SKM-1 treated with dmso at 0.1 percent for 144 hours (cell line): Measurements from ENCODE around the gene CFC1B.
"Not testable (repeated sequence)": the region's sequence is repeated elsewhere in the genome, so short reads cannot be mapped to it uniquely, and the experiment has no call there.

Source experiments
- DNase-seq: peaks from one replicate; lab custom pipeline; 2025; ENCODE audit not compliant: unreplicated experiment; lab: John Stamatoyannopoulos, UW

Gene CFC1B

DNA sequence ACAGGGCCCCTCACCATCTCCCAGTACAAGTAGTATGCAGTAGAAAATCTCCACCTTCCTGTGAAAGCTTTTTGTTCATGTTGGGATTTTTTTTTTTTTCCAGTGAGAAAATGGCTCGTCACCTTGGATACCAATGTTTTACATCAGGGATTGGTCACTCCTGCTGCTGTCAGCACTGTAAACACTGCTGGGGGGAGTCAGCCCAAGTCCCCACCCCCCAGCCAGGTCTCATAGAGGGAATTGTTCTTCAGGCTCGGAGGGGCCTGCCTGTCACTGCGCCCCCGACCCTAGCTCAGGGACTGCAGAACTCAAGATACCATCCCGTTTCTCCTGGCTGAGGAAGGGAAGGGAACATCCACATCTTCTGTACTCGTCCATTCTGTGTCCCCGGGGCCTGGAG lies at the start of gene CFC1B:
Gene CFC1B, plus strand, starts transcription at position 231 of the 400 bp plus-strand sequence. CDS start 263 bp downstream, outside the sequence.
- DNase-seq, result not testable (repeated sequence)

DNA sequence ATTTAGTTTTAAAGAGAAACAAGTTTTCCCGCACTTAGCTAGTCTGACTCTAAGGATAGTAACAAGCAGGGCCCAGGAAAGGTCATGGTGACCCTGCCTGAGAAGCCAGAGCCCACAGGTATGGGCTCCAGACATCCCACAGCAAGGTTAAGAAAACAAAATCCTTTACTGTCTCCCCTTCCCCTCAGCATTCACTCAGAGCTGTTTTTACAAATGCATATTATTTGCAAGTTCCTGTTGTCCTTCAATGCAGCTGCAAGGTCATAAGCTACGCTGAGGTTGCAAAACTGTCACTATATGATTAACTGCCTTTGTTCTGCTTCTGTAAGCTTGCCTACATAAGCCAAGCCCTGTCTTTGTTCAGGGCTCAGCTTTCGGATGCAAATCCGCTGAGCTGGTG lies 29.9 kb upstream of the CFC1B start:
- not testable (repeated sequence) for DNase-seq

DNA sequence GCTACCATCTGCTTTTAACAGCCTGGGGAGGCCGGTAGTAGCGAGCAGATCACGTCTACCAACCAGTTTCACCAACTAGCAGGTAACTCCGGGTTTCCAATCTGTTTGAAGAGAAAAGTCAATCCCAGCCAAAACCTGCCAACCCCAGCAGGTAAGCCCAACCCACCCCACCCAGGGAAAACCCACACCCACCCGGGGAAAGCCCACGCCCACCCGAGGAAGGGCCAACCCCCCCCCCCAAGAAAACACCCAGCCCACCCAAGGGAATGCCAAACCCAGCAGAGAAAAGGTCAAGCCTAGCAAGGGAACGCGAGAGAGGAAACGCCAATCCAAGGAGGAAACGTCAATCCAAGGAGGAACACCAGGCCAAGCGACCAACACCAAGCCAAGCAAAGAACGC lies 11.8 kb upstream of the CFC1B start, which contains the start of gene POTEI:
Gene POTEI, minus strand, starts transcription at position 101 of the 400 bp plus-strand sequence. Its CDS starts 93 bp downstream, at position 8.
- not testable (repeated sequence) for DNase-seq

DNA sequence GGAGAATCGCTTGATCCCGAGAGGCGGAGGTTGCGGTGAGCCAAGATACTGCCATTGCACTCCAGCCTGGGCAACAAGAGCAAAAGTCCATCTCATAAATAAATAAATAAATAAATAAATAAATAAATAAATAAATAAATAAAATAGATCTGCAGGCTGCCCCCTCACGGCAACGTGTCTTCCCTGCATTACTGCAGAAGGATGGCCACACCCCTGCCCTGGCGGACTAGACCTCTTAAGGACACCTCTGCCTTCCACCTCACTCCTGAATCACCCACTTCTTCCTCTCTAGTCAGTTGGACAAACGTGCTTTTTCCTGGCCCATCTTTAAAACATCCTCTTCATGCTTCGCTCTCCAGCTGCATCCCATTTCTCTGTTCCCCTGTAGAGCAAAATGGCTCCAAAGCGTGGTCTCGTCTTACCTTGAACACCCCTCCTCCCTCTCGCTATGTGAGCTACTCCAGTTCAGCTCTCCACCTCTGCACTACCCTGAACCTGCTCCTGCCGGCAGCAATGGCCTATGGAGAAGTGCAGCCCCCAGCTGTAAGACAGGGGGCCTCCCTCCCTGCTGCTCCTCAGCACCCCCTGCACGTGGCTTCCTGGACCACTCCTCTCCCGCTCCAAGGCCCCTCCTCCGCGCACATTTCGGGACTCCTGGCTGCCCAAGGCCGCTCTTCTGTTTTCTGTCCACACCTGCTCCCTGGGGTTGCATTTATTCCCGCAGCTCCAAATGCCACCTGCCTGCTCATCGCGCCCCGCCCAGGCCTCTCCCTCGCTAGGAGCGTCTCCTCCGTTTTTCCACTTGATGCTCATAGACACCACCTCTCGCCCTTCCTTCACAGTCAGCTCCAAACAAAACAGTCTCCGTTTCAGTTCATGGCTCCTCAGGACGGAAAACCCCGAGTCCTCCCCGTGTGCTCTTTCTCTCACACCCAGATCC lies 9.9 kb upstream of the CFC1B start:
- DNase-seq, result not testable (repeated sequence)

DNA sequence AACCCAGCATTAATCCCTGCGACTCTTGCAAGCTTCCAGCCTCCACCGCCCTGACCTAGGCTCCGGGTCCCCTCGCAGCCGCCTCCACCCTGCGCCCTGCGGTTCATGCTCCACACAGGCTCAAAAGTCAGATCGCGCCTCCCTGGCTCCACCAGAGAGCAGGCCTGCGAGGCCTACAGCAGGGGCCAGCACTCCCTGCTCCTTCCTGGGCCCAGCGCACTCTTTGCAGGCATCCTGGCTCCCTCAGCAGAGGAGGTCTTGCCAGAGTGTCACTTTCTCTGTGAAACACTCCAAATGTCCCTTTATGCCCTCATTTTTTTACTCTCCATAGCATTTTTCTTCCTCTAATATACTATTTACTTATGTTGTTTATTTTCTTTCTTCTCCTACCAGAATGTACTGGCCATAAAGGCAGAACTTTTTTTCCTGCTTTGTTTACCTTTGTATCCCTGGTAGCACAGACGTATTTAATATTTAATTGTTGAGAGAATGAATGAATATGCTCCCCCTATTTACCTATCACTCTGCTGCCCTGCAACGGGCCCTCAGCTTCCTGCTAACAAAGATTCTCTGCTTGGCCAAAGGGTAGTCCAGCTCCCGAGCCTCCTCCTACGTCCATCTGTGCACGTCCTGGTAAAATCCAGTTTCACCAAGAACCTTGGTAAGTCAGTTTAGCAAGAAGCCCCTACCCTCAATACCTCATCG lies 9.1 kb upstream of the CFC1B start:
- not testable (repeated sequence) for DNase-seq

DNA sequence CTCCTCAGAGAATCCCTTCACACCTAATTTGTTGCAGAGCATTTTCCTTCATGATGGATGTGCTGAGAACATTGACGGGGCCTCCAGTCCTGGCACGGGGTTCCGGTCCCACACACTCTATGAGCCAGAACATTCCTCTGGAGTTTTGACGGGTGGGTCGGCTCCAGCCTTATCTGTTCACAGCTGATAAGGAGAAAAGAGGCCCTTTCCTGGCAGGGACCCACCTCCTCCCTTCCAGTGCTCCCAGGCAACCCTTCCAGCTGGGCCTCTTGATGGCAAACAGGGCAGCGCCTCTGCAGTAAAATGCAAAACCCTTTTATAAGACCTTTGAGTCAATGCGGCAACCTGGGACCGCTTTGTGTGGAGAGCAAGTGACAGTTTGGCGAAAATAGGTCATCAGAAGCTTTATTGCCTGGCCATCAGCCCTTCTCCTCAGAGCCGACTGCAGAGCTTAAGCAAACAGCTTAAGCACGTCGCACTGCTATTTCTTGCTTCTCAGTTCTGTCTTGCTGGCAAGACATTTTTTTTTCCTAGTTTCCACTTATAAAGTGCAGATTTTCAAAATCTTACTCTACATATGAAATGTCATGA lies 2.4 kb upstream of the CFC1B start:
- DNase-seq, result not testable (repeated sequence)

DNA sequence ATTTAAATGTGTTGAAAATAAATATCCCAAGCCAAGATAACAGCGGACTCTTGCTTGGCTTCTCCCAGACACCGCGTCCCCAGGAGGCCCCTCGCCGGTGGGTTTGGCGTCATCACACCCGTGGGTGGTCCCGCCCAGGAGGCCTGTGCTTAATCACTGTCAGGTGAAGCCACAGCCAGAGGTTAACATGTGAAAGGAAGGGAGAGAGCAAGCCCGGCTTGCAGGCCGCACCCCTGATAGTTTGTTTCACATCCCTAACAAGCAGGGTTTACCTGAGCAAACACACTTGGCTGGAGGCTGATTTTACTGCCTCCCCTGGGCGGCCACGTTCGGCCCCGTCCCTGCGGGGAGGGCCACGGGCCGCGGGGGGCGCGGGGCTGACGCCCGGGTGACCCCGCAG lies 1.4 kb downstream of the CFC1B start:
- DNase-seq, result not testable (repeated sequence)

DNA sequence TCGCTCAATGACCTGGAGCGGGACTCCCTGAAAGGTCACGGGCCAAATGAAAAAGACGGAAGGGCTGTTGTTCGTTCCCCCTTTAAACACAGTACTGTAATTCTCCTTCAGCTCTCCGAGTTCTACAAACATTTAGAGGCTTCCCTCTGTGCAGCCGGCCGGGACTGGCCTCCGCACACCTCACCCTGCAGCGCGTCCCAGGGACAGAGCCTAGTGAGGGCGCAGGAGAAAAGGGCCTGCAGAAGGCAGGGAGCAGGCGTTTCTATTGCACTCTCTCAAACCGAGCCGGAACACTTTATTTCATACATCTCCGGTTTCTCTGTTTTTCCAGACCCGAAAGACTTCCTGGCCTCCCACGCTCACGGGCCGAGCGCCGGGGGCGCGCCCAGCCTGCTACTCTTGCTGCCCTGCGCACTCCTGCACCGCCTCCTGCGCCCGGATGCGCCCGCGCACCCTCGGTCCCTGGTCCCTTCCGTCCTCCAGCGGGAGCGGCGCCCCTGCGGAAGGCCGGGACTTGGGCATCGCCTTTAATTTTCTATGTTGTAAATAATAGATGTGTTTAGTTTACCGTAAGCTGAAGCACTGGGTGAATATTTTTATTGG lies 6.4 kb downstream of the CFC1B start:
- DNase-seq, result not testable (repeated sequence)

DNA sequence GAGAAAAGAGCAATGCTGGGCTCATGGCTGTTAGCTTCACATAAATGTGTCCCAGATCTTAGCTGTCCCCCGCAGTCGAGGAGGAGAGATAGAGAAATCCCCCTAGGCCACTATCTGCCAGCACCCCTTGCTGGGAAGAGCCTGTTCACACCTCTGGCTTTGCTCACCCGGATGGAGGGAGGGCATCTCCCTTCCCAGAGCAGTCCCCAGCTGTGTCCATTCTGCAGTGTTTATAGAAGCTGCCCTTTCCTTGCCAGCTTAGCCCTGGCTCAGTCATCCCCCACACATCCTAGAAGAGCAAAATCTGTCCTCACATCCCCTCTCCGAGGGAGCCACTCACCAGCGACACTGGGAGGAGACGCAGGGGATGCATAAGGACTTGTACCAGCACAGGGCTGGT lies 8.5 kb downstream of the CFC1B start:
- DNase-seq, result not testable (repeated sequence)

DNA sequence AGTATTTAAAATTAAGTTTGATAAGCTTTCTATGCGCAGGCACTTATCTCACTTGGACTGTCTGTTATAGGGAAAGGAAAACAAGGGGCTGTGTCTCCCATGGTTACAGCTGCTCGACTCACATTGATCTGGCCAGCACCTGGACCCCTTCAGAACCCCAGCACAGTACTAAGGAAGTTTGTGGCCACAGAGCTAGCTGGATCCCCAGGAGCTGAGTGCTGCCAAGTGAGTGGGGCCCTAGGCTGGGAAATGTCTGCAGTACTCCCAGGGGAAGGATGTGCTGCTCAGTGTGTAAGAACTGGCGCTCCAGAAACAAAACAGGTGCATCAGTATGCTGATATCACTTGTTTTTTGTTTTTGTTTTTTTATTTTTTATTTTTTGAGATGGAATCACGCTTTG lies 9.2 kb downstream of the CFC1B start:
- DNase-seq, result not testable (repeated sequence)

DNA sequence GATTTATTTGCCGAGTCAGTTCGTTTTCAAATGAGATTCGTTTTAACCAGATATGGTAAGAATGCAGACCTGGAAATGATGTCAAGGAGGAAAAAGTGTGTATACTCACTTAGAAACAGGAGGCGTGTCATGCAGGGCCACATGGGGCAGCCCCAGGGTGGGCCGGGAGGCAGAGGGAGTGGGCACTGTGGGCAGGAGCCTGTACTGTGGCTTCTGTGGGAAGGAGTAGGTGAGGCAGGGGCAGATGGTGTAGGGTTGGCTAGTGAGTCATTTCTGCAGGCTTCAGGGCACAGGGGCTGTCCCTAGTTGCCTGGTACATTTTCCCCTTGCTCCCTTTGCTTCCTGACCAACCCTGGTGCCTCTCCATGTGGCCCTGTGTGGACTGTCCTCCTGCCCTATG lies 10.2 kb downstream of the CFC1B start:
- DNase-seq, result not testable (repeated sequence)

DNA sequence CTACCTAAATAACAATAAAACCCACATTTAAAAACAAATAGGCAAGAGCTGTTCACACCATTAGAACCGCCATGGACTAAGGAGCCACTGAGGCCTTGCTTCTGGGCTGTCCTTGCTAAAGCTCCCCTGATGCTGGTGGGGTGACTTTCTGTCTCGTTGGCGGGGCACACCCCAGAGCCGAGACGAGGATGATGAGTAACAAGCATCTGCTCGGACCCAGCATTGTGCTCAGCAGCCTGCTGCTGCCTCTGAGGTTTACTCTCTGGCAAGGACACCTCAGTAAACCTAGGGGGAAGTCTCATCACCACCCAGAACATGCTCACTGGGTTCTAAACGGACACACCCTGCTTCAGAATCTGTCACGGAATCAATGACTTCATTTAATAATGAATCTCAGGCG lies 10.7 kb downstream of the CFC1B start:
- not testable (repeated sequence) for DNase-seq

DNA sequence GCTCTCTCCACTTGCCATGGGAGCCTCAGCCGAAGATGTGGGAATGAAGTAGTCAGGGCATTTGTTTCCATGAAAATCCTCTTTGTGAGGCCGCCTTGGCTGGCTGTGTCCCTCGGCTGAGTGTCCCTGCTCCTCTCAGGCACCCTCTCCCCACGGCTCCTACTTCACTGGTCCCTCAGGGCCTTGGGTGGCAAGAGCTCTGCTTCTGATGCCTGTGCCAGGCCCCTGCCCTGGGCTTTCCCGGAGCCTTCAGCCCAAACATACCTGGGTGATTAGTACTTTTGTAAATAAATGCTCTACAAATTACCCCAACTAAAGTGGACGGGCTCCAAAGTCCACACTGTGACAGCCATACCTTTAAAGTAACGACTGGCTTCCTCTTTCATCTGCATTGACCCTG lies 15.6 kb downstream of the CFC1B start:
- not testable (repeated sequence) for DNase-seq

DNA sequence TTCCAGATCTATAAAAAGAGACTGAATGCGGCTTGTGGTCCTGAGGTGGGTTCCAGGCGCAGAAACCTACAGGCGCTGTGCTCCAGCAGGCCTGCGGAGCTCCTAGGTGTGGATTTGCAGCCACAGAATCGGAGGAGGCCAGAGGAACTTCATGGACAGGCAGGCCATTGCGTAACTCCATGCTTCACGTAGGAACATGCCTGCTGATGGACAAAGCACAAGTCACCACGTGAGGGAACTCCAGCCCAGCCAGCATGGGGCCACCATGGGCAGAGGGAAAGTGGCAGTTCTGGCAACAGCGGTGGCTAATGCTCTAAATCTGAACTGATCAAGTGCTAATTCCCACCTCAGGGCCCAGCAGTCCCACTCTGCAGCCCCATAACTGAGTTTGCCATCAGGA lies 17.2 kb downstream of the CFC1B start:
- DNase-seq, result not testable (repeated sequence)

DNA sequence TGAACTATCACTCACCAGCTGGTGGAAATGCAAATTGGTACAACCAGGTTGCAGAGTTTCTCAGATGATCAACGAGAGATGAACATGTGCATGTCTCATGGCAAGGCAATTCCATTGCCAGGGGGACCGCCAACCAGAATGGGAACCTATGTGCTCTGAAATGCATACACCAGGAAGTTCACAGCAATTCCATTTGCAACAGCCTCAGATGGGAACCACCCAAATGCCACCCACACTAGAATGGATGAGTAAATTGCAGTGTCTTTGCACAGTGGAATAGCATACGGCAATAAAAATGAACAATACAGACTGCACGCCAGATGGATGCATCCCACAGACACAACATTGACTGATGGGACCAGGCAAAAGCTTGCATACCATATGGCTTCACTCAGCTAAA lies 21.8 kb downstream of the CFC1B start:
- DNase-seq, result not testable (repeated sequence)

DNA sequence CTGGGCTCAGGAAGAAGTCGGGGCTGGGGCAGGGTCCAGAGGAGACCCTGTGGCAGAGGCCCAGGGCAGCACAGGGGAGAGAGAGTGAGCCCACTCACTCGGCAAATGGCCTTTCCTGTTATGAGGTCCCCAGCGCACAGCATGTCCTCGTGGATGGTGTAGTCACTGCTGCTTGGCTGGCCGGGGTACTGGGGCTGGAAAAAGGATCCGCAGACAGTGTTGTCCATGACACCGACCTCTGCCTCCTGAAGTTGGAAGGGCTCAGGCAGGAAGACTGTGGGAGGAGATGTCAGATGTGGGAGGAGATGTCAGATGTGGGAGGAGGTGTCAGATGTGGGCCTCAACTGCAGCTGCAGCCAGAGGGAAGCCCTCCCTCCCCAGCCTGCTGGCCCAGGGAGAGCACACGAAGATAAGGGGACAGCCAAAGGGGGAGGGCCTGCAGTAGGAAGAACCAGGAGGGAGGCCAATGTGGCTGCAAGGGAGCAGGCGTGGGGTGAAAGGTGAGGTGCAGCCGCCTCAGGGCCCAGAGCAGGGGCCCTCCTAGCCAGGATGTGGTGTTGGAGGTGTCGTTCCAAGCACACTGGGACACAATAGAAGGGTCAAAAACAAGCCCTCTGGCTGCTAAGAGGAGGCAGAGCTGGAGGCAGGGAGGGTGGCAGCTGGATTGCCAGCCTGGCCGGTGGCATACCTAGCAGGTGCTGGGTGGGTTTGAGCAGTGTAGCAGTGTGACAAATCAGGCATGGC lies 22.9 kb downstream of the CFC1B start:
- not testable (repeated sequence) for DNase-seq

DNA sequence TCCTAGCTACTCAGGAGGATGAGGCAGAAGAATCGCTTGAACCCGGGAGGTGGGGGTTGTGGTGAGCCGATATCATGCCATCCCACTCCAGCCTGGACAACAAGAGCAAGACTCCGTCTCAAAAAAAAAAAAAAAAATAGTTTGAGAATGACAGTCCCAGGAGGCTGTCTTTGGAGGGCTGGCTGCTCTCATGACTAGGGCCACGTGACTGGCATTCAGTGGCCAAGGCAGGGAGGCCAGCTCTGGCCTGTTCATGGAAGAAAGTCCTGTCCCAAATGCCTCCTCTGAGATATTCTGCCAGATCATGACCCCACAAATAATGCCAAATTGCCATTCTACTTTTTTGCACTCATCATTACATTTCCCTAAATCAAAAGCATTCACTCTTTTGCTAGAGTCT lies 24.0 kb downstream of the CFC1B start:
- not testable (repeated sequence) for DNase-seq

DNA sequence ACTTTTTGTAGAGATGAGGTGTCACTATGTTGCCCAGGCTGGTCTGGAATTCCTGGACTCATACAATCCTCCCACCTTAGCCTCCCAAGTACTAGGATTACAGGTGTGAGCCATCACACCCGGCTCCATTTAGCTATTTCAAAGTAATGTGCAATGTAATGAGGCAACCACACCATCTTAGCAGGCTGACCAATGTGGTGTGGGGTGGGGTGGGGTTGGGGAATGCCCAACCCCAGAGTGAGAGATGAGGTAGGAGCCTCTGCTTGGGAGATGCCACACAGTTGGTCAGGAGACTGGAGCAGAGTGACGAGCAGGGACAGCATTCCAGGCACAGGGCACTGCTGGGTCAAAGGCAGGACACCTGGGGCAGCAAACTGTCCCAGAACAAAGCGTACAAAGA lies 27.4 kb downstream of the CFC1B start:
- DNase-seq, result not testable (repeated sequence)

DNA sequence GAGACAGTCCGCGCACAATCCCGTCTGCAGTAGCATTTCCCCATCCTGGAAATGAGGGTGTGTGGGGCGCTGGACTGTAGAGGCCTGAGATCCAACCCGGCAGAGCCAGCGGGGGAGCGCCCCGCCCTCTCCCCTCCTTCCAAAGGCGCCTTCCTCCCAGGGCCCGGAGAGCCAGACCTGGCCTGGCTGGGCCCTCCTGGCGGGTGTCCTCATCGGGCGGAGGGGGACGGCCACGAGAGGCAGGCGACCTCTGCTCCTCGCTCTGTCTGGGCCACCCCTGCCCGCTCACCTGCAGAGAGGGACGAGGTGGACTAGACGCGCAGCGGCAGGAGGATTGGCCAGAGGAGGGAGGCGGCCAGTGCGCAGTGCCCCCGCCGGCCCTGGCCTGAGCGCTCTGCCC lies 28.5 kb downstream of the CFC1B start:
- not testable (repeated sequence) for DNase-seq

DNA sequence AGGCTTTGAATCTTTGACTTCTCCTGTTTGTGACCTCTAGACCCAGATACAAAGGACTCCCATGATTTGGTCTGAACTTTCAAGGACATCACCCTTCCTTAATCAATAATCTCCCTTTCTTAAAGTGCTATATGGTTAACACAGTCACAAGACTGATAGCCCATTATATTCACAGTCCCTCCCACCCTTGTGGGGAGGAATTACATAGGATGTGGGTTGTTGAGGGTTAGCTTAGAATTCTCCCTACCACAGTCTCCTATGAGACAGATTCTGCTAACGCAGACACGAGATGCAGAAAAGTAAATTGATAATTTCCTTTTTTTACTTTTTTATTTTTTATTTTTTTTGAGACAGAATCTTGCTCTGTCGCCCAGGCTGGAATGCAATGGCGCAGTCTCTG lies 33.2 kb downstream of the CFC1B start:
- not testable (repeated sequence) for DNase-seq
